GM15510 (cell line): ENCODE data around the gene ST7.

Experiments
- POLR2A ChIP-seq: IDR thresholded peaks from 3 replicates; pipeline ENCODE4 v1.6.1; 2011; ENCODE audit warnings: borderline replicate concordance; ENCODE audit not compliant: insufficient read length; ENCODE audit errors: extremely low read depth

Gene ST7

DNA sequence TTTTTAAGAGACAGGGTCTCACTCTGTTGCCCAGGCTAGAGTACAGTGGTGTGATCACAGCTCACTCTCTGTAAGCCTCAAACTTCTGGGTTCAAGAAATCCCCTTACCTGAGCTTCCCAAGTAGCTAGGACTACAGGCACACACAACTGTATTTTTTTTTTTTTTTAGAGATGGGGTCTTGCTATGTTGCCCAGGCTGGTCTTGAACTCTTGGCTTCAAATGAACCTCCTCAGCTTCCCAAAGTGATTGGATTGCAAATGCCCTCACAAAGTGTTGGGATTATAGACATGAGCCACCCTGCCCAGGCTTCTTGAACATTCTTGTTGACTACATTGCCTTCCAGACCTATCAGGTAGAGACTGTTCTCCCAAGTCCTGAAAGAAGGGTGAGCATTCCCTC, 296.9 kb downstream of the ST7 start:
- no peak for TF ChIP-seq POLR2A

DNA sequence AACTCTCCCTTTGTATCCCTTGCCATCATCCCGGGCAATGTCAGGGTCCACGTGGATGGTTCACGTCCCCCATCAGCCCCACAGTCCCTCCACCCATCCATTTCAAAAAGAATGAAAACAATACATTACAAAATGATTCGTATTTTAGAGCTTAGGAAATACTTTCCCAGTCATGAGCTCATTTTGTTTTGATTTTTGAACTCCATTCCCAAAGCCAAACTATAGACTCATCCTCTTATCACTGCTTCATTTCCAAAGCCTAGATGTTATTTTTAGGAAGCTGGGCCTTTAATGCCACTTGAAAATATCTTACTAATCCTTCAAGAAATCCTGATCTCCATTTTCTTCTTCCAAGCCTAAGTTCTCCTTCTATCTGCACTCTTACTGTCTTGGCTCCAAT, 297.5 kb downstream of the ST7 start:
- no peak for TF ChIP-seq POLR2A

DNA sequence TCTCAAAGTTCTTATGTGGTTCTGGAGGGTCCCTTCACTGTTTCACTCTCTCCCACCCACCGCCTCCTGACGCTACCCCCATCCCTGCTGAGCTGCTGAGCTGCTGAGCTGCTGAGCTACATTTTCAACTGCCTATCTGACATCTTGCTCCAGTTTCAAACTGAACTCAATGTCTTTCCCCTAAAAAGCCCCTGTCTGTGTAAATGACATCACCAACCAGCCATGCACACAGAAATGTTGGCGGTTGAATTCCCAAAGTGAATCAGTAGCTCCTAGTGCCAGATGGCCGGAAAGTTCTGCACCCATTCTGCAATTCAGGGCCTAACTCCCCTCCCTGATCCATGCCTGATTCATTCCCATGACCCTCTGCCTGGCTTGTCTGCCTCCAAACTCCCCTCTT, 298.4 kb downstream of the ST7 start:
- no peak for TF ChIP-seq POLR2A

DNA sequence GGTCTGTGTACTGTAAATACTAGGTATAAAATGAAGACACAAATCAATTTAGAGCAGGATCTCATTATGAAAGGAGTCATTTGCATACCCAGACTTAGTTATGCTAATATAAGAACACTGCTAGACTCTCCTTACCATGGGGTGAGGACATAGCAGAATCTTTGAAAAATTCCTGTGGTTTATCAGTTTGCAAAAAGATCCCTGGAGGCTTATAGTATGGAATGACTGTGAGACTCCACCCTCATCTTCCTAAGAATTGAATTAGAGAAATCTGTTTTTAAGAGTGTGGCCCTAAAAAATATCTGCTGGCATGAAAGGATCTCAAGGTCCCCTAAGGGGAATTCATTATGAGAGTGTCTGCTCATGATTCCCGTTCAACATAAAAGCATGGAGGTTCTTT, 306.3 kb downstream of the ST7 start:
- TF ChIP-seq POLR2A, result no peak

DNA sequence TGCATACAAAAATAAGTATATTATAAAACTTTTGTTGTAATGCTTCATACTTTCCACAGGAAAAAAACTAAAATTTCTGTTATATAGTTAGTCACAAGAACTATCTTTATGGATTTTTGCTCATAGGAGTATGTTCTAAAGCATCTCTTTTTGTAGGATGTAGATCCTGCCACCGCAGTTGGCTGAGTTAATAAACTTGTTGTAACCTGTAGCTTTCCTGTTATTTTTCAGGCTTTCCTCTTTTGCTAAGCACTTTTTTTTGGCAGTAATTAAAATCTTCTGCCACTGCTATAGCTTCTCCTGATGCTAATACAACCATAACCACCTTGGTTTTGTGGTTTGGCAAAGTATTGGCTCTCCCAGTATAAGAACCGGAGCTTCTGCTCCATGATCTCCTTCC, 309.2 kb downstream of the ST7 start:
- TF ChIP-seq POLR2A, result no peak

DNA sequence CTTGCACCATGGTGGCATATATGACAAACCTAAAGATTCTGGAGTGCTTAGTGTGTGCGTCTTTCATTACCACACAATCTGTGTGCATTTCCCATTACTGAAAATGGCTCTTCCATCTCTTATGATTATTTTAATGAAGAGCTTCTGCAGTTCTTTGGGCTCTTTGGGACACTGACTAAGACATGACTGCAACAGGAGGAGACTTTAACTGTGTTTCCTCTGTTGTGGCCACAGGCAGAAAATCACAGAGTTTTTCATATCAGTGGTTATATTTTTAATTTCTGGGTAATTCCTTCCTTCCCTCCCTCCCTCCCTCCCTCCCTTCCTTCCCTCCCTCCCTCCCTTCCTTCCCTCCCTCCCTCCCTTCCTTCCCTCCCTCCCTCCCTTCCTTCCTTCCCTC, 311.4 kb downstream of the ST7 start:
- no peak for TF ChIP-seq POLR2A

DNA sequence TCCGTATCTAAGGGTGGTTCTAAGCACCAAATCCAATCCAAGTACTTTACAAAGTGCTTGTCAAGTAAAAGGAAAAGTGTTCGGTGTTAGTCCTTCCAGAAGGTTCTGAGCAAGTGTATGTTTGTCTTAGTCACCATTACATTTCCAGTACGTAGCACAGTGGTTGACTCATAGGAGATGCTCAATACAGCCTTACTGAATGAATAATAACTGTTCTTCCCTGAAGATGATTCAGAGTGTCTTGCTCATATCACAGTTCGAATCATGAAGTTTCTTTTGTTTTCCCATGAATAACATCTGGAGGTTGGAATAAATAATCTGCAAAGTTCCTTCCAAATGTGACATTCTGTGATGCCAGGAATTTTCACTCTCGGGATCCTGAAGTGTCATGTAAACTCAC, 316.1 kb downstream of the ST7 start:
- no peak for TF ChIP-seq POLR2A

DNA sequence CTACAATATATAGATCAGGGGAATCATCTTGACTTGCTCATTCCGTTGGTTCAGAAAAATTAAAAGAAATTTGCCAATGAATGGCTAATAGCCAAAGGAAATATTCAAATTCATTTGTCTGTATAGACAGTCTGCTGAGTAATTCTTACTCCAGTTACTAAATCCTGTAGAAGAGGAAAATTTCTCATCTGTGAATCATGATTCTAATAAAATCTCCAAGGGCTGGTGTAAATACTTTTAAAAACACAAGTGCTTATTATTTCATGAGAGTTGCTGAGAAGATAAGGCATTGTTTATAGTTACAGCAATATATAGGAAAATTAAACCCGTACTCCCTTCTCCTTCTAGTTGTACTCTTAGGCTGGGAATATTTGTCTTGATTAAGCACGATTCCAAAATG, 316.6 kb downstream of the ST7 start:
- no peak for TF ChIP-seq POLR2A

DNA sequence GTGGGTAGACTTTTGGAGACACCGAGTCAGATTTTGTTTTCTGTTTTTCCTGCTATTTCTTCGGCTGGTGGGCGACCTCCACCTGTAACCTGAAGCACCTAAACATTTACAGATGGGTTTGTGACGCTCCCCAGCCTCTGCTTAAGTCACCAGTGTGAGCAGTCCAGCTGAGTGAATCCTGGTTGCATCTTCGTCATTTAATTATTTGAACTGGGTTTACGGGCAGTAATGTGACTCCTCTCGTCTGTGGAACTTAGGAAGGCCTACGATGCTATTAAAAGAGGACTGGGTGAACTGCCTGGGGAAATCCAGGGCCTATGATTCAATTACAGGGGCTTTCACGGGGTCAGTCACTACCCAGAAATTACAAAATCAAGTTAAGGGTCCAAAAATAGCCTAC, 317.1 kb downstream of the ST7 start:
- TF ChIP-seq POLR2A, result no peak

DNA sequence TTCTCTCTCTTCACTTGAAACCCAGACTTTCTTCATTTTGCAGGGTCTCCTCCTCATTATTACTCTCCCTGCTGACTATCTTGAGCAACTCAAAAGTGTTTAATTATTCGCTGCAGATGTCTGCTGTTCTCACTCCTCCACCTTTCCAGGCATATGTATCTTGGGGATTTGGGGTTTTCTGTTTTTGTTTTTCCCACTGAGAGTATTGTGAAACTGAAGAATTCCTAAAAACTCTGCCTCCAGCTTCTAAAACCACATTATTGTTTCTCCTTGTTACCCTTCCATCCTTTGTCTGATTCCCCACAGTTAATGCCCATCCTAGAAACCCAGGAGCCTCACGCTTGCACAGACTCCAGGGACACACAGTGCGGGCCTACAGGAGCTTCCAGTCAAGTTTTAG, 318.3 kb downstream of the ST7 start:
- no peak for TF ChIP-seq POLR2A

DNA sequence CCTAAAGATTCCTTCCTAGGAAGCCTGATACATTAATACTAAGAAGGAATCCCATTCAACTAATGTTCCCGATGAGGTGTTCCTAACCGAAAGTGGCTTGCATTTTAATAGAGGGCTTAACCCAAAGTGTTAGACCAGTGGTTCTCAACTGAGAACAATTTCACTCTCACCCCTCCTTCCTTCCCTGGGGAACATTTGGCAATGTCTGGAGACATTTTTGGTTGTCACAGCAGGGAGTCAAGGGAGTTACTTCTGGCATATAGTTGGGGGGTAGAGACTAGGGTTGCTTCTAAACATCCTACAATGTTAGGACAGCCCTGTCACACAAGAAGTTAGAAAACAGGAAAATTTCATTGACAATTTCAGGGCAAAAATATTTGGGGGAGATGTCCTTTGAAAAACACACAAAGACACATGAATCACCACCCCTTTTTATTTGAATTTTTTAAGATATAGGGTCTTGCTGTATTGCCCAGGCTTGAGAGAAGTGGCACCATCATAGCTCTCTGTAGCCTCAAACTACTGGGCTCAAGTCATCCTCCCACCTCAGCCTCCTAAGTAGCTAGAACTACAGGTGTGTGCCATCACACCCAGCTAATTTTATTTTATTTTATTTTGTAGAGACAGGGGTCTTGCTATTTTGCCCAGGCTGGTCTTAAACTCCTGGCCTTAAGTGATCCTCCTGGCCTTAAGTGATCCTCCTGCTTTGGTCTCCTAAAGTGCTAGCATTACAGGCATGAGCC, 318.9 kb downstream of the ST7 start:
- TF ChIP-seq POLR2A, result no peak

DNA sequence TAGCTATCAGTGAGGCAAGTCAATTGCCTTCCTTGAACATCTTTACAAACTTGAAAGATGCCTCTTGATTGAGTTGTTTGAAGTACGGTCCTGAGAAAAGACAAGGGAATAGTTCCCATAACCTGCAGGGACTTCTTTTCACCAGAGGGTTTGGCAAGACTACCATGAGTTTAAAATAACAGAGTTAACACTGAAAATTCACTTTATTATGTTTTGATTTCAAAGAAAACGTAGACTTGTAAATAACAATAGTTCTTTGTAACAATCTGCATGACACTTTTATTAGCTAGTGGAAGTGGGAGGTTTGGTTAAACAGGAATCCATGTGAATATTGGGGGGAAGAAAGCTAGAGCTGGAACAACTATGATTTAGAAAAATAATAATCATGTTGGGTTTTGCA, 320.0 kb downstream of the ST7 start:
- no peak for TF ChIP-seq POLR2A

DNA sequence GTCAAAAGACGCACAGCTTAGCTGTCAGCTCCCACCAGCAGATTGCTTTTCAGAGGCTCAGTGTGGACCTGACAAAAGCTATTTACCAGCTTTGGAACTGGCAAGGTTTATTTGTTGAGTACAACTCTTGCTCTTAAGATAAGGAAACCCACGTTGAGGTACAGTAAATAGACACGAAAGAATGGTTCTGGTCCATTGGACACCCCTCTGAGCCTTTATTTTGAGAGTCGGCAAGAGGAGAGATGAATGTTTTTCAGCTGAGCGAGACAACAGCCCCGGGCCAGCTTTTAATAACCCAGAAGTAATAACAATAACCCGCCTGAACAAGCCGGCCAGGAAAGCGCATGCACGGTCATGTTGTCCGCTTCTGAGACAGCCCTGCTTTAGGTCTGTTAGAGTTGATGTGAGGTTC, 320.5 kb downstream of the ST7 start:
- no peak for TF ChIP-seq POLR2A

DNA sequence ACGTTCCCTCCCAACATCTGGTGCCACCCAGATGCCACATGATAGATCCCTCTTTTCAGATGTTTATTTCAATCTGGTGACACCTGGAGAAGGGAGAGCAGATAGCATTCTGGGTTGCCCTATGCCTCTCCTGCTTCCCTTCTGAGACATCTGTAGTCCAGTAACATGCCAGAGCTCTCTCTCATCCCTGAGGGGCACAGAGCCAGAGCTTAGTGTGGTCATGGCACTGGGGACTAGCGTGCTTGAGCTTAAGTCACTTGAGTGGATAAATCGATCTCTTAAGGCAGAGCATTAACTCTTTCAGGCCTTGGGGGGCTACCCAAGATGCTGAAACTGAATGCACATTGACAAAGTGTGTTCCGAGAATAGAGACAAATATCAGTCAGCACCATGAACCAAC, 321.6 kb downstream of the ST7 start:
- TF ChIP-seq POLR2A, result no peak

DNA sequence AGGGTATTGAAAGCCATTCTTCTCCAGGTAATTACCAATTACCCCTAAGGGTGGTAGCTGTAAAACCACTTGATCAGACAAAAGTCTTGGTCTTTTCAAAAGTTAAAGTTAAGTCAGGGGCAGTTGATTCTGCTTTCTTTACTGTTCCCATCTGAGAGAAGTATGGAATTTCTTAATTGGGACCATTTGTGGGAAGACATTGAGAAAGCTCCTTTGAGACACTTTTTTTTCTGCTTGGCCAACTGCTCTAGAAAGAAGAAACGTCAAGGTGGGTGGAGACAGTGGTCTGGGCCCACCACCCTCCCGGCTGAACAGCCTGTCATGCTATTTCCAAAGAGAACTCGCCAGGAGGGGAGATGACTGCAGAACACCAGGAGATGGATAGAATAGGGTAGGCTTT, 324.3 kb downstream of the ST7 start:
- TF ChIP-seq POLR2A, result no peak

DNA sequence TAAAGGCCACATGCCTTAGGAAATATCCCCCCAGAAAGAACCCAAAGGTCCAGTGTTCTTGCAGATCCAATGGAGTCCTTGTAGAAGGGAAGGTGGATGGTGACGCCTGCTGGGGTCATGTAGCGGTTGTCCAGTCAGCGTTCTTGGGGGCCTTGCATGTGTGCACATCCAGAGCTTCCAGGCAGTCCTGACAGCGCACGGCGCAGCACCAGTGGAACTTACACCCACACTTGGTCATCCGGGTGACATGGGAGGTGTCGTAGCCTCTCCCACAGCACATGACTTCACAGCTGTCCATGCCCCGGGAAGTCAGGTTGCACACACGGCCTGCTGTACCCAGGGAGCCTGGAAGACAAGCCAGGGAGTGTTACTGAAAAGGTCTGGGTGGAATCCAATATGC, 324.7 kb downstream of the ST7 start:
- TF ChIP-seq POLR2A, result no peak

DNA sequence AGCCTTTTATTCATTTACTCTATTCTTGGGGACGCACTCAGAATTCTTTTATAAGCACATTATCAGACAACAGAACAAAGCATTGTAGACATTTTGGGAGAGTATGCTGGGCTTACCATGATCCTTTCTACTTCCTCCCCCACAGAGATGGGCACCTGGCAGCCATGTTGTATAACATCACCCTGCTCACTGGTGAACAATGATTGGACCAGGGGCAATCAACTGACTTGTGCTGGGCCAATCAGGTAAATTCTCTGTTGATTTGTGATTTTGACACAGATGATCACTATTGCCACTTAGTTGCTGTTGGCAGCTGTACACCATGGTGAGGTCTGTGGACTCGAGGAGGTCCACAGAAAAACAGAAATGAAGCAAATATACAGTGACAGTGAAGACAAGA, 325.9 kb downstream of the ST7 start:
- TF ChIP-seq POLR2A, result no peak
